Retinal pigment epithelial cell (primary cell): Measurements from ENCODE around the gene NDEL1.

Source experiments
- DNase-seq: peaks from one replicate; pipeline ENCODE4 v3.0.0-alpha.2; 2010; ENCODE audit warnings: low read depth
- H3K4me3 ChIP-seq: 2 replicates; pipeline ENCODE4 v1.5.1; 2011; ENCODE audit warnings: mild to moderate bottlenecking, low read length, control low read depth, moderate library complexity
- CTCF ChIP-seq: conservative IDR thresholded peaks from 2 replicates; pipeline ENCODE4 v1.5.1; 2011; ENCODE audit warnings: low read depth, low read length, control low read depth, inconsistent platforms

The NDEL1 gene

DNA sequence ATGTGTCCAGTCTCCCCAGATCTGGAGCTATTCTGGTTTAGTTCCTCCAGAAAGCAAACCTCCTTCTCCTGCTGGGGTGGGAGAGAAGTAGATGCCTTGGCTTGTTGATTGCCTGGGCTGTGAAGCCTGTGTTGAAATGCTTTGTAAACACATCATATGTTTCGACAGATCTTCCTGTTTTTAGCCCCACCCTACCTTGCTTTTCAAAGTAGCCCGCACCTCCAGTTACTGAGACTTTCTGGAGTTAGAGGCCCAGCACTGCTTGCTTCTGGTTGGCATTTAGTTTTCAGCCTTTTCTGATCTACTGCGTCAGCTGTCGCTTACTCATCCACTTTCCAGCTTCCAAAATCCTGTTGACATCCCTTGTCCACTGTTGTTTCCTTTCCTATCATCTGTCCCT is 17.9 kb upstream of the NDEL1 start:
- no peak overlapping the region for H3K4me3 ChIP-seq
- no peak for DNase-seq
- TF ChIP-seq CTCF, result no peak

- no peak overlapping the region for H3K4me3 ChIP-seq
- TF ChIP-seq CTCF, result no peak
- DNase-seq, result no peak
These were observed 17.2 kb upstream of the NDEL1 start for GRCh38 chr17:8418471-8418870.

- H3K4me3 ChIP-seq, result no peak overlapping the region
- no peak for DNase-seq
- no peak for TF ChIP-seq CTCF
These were observed 16.4 kb upstream of the NDEL1 start for GRCh38 chr17:8419305-8419704.

- TF ChIP-seq CTCF, result no peak
These were observed 15.4 kb upstream of the NDEL1 start for GRCh38 chr17:8420041-8420934.

DNA sequence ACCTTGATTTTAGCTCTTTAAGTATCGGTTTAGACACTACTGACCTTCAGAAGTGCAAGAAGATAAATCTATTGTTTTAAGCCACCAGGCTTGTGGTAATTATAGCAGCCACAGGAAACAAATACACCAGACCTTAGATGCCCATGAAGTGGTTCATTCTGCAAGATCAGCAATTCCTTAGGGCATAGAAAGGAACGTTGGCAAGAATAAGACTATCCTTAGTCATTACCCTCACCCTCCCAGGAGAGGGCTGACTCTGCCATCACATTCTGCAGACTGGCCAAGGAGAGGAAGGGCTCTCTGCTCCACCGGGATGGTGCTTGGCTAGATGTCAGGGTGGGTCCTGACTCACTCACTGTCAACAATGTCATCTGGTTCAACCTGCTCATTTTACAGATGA is 14.1 kb upstream of the NDEL1 start:
- no peak for TF ChIP-seq CTCF
- DNase-seq, result no peak
- no peak overlapping the region for H3K4me3 ChIP-seq

More at GRCh38 chr17:8420041-8420934, 15.4 kb upstream of the NDEL1 start:
- no peak overlapping the region for H3K4me3 ChIP-seq
- DNase-seq, result no peak

DNA sequence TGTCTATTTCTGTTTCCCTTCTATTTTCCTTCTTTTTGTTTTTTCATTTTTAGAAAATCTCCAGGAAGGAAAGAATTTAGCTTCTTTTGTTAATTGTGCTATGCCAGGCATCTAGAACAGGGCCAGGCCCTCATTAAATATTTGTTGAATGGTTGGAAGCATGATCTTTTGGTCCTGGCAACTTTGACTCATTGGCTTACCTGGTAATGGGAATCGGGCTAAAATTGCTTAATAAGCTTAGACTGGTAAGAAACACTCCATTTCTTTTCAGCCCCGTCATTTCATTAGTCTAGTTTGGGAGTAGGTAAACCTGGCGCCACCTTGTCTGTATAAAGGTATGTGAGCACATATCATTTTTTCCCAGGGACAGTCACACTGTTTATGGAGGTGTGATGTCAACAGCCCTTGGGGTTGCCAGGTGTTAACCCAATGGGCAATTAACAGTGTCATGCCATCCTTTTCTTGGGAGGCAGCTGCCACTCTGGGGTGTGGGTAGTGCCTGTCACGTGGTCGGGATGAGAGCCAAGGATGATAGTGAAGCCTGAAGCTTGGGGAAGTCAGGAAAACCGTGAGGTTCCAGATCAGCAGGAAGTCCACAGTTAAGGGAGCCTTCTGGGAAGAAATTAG is 9.5 kb upstream of the NDEL1 start:
- no peak for DNase-seq
- no peak for TF ChIP-seq CTCF
- H3K4me3 ChIP-seq, result no peak overlapping the region

GRCh38 chr17:8426802-8427201 is 8.9 kb upstream of the NDEL1 start:
- no peak for DNase-seq
- TF ChIP-seq CTCF, result no peak
- H3K4me3 ChIP-seq, result no peak overlapping the region
